Activated T-helper 1 cell treated with anti-CD3 and anti-CD28 coated beads, Interleukin-12 subunit alpha, Interleukin-12 subunit beta, Interleukin-2, Interleukin-4 antibody, amounts not matched to agents 30 ng/mL and 10 ng/mL and 1 ng/mL, durations not matched to agents 14 hours and 24 hours and 36 hours (primary cell): ENCODE data around the gene SMIM35. TPM values are rescaled to one million over a fixed set of nuclear protein-coding genes. Genes with fewer than 3 reads are reported as not detected.

Experiments used
- DNase-seq: peaks from one replicate; pipeline ENCODE4 v3.0.0; 2021; ENCODE audit warnings: low spot score
- H3K27ac Mint-ChIP-seq: one replicate; pipeline ENCODE4 v1.8.0; 2021; ENCODE audit warnings: mild to moderate bottlenecking, mixed read lengths
- H3K27me3 Mint-ChIP-seq: one replicate; pipeline ENCODE4 v1.8.0; 2022; ENCODE audit warnings: mild to moderate bottlenecking, moderate library complexity, mixed read lengths; ENCODE audit not compliant: insufficient read depth
- H3K36me3 Mint-ChIP-seq: one replicate; pipeline ENCODE4 v1.8.0; 2021; ENCODE audit warnings: low read depth, mixed read lengths
- H3K4me1 Mint-ChIP-seq: one replicate; pipeline ENCODE4 v1.8.0; 2021; ENCODE audit warnings: low read depth, mixed read lengths
- H3K4me3 Mint-ChIP-seq: one replicate; pipeline ENCODE4 v1.8.0; 2021; ENCODE audit warnings: mild to moderate bottlenecking, moderate library complexity, mixed read lengths
- H3K9me3 Mint-ChIP-seq: one replicate; pipeline ENCODE4 v1.8.0; 2021; ENCODE audit warnings: mixed read lengths
- intact Hi-C: fragments of 100-400 bp; cut with micrococcal nuclease; formaldehyde crosslinking; loops from one replicate; pipeline ENCODE4 v1.15.1; 2024
- total RNA-seq: library from RNA; stranded (reverse); gene quantifications from 2 replicates; pipeline ENCODE4 v1.2.3, GENCODE V29; 2022

Gene SMIM35
- total RNA-seq, 1 donor from 2014 or later: 0.16 TPM

DNA sequence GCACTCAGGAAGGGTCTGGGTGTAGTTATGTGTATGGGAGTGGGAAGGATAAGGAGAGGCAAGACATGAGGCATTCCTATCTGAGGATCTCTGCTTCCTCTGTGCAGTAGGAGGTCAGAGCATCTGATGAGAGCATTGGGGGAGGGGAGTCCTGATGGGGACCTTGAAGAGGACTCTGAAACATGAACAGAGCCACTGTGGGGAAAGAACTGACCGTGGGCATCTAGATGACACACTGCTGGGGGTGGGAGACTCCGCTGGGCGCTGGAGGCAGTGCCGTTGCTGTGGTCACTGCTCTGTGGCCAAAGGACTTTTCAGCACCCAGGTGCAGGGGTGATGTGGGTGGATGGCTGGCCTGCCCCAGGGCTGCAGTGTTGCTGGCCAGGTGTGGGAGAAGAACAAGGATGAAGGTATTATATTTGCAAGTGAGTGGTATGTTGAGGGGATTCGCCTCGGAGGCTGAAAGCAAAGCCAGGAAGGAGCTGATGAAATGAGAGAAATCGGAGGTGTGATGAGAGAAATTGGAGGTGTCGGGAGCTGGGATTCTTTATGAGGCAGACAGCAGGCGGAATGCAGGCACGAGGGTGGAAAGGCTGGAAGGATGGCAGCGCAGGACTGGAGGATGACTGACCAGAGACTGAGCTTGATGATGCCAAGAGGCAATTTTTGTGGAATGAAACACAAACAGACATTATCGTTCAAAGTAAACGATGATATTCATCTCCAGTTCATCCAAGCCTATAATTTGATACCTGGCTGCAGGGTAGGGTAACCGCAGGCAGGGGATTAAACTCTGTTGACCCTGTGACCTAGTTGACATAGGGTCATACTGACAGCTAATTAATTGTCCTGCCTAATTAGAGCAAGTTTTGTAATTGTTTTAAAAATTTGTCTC lies 29.3 kb downstream of the SMIM35 start:
- DNase-seq: no peak
- peaks cover 12% of the 10 kb centered on the region for H3K27me3 Mint-ChIP-seq
- H3K4me3 Mint-ChIP-seq: no peak overlapping the region
- no peaks in the 10 kb centered on the region for H3K9me3 Mint-ChIP-seq
- no peaks in the 10 kb centered on the region for H3K36me3 Mint-ChIP-seq
- intact Hi-C loops: loop anchor here (10.0 kb wide), 1 partner anchor 633 kb away; no protein-coding TSS in a partner anchor
- no peak overlapping the region for H3K27ac Mint-ChIP-seq
- peaks cover 12% of the 10 kb centered on the region for H3K4me1 Mint-ChIP-seq

DNA sequence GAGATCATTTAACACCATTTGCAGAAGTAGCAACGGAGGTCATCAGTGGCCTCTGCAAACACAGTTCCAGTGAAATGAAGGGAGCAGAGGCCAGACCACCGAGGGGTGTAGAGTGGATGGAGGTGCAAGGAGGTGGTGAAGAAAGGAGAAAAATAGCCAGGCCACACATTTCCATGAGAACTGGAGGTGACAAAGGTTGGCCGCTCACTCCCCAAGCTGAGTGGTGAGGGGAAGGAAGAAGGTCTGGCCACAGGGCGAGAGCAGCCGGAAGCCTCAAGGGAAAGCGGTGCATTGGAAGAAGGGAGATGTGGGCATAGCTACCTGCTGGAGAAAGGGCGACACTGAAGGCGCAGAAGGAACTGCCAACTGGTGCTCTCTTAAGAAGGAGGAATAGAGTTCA lies 30.0 kb downstream of the SMIM35 start:
- H3K27ac Mint-ChIP-seq: no peak overlapping the region
- no peak for DNase-seq
- intact Hi-C loops: loop anchor here (10.0 kb wide), 1 partner anchor 632 kb away; no protein-coding TSS in a partner anchor
- peaks cover 18% of the 10 kb centered on the region for H3K4me1 Mint-ChIP-seq
- no peak overlapping the region for H3K4me3 Mint-ChIP-seq
- H3K9me3 Mint-ChIP-seq: no peaks in the 10 kb centered on the region
- peaks cover 12% of the 10 kb centered on the region for H3K27me3 Mint-ChIP-seq
- H3K36me3 Mint-ChIP-seq: no peaks in the 10 kb centered on the region

DNA sequence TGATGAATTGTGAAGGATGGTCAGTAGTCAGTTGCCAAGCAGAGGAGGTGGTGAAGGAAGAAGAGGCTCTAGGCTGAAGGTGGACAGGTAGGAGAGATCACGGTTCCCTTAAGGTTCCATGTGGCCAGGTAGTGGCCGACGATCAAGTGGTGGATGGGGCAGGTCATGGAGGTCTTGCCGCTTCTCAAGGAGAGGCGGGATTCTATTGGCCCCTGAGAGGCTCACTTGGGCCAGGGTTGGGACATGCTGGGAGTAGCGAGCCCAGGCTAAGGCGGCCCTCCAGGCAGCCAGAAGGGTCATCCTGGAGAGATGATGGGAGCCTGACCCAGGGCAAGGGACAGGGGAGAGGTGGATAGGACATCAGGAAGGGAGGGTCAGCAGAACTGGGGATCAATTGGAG lies 30.8 kb downstream of the SMIM35 start:
- intact Hi-C loops: loop anchor here (10.0 kb wide), 1 partner anchor 631 kb away; no protein-coding TSS in a partner anchor

DNA sequence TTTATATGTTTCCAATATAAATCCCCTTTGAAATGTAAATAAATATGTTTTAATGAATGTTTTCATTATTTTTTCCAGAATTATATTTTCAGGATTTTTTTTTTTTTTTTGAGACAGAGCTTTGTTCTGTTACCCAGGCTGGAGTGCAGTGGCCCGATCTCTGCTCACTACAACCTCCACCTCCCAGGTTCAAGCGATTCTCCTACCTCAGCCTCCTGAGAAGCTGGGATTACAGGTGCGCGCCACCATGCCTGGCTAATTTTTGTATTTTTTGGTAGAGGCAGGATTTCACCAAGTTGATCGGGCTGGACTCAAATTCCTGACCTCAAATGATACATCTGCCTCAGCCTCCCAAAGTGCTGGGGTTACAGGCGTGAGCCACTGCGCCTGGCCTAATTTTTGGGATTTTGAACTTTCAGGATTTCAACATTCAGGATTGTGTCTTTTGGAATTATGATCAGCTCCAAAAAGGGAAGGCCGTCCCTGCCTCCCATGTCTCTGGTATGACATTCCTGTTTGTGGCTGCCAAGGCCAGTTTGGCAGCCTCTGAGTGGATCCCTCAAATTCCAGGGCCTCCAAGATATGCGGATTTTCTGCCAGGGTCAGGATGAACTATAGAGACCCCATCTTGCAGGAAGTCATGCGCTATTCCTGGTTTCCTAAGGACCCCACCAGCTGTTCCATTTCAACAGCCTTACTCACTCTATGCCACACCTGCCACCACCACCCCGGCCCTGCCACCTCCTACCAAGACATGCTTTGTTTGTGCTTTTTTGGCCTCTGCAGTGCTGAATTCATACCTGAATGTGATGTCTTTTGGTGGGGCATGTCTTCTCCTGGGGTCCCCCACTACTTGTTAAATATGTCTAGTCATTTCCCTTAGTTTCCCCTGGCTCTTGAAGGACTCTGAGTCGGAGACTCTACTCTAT lies 31.8 kb downstream of the SMIM35 start:
- Mint-ChIP-seq H3K4me1 (peaks cover 37% of the 10 kb centered on the region), H3K9me3 (no peaks in the 10 kb centered on the region), H3K36me3 (no peaks in the 10 kb centered on the region), H3K27ac (no peak overlapping the region), H3K4me3 (no peak overlapping the region), H3K27me3 (peaks cover 9% of the 10 kb centered on the region)
- intact Hi-C loops: loop anchor here (10.0 kb wide), 1 partner anchor 630 kb away; no protein-coding TSS in a partner anchor
- no peak for DNase-seq

More for the DNA sequence above, 30.8 kb downstream of the SMIM35 start:
- no peak overlapping the region for H3K4me3 Mint-ChIP-seq
- H3K4me1 Mint-ChIP-seq: peaks cover 27% of the 10 kb centered on the region
- DNase-seq: no peak
- H3K9me3 Mint-ChIP-seq: no peaks in the 10 kb centered on the region
- H3K27ac Mint-ChIP-seq: no peak overlapping the region
- H3K36me3 Mint-ChIP-seq: no peaks in the 10 kb centered on the region
- peaks cover 12% of the 10 kb centered on the region for H3K27me3 Mint-ChIP-seq

DNA sequence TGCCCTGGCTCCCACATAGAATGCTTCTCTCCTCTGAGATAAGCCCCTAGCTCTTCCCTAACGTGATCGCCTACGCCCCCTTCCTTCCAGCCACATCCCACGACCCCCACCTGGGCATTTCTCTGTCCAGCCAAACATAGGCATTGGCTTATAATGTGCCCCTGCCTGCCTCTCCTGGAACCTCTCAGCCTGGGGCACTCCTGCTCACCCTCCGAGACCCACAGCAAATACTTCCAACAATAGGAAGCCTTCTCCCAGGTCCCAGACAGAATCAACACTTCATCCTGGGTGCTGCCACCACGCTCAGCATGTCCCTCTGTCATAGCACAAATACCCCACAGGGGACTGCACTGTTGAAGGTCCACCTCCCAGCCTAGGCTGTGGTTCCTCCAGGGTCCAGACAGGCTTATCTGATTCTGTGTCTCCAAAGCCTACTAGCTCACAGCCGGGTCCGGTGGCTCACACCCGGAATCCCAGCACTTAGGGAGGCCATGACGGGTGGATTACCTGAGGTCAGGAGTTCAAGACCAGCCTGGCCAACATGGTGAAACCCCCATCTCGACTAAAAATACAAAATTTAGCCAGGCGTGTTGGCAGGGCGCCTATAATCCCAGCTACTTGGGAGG lies 34.1 kb downstream of the SMIM35 start:
- H3K36me3 Mint-ChIP-seq: no peaks in the 10 kb centered on the region
- H3K9me3 Mint-ChIP-seq: no peaks in the 10 kb centered on the region
- peak overlapping the region; percentile 83 for H3K27ac Mint-ChIP-seq
- intact Hi-C loops: loop anchor here (1.0 to 10.0 kb wide), 7 partner anchors 65 to 628 kb away; no protein-coding TSS in a partner anchor
- DNase-seq: no peak
- H3K27me3 Mint-ChIP-seq: peaks cover 7% of the 10 kb centered on the region
- H3K4me3 Mint-ChIP-seq: no peak overlapping the region
- peaks cover 55% of the 10 kb centered on the region for H3K4me1 Mint-ChIP-seq

DNA sequence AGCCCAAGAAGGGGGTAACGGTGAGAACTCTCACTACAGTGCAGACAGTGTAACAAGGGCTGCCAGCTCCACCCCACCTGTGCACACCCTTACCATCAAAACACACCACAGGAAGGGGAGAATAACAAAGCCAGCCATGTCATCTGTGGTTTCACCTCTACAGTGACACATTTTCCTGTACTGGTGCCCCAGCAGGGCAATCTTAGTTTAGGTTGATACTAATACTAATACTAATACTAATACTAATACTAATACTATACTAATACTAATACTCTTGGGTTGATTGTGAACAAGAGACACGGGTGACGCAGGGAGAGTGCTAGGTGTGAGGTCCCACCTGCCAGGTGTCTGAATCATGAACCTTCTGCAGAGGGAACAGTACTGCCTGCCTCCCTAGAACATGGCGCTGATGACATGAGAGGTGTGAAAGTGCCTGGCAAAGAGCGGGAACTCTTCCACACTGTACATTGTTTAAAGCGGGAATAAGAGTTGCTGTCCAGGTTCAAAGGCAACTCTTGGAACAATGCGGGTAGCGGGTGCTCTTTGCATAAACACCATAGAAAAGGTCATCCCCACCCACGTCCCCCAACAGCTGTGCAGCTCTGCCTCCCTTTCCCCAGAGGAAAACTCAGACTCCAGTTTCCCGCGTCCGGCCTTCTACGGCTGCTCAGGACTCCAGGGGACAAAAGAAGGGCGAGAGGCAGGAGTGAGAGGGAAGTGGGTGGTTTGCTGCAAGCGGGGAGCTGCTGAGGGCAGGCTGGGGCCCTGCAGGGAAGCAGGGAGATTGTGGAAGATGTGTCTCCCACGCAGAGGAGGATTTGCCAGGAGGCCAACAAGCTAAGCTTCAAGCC lies 34.9 kb downstream of the SMIM35 start:
- peaks cover 3% of the 10 kb centered on the region for H3K27me3 Mint-ChIP-seq
- intact Hi-C loops: loop anchor here (1.0 to 10.0 kb wide), 3 partner anchors 50 to 627 kb away; no protein-coding TSS in a partner anchor
- H3K4me1 Mint-ChIP-seq: peaks cover 64% of the 10 kb centered on the region
- H3K4me3 Mint-ChIP-seq: peak overlapping the region; percentile 69
- H3K9me3 Mint-ChIP-seq: no peaks in the 10 kb centered on the region
- peak overlapping the region; percentile 93 for H3K27ac Mint-ChIP-seq
- H3K36me3 Mint-ChIP-seq: no peaks in the 10 kb centered on the region
- peak; percentile 57 for DNase-seq

DNA sequence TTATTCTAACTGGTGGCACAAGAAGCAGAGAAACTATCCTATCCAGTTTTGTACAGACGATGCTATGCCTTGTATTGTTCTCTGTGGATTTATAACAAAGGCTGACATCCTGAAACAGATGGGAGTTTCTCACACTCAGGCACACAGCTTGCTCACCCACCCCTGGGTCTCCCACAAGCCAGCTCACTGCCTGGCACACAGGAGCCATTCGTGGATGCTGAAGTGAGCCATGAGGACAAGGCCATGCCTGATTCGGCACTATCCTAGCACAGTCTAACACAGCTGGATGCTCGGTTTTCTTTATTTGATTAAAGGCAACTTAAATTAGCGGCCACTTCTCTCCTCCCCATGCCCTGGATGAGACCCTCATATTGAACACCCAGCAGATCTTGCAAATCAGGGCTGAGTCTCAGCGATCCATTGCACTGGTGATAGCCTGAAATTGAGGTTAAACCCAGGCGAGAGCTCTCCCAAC lies 35.6 kb downstream of the SMIM35 start:
- DNase-seq: no peak
- H3K9me3 Mint-ChIP-seq: no peaks in the 10 kb centered on the region
- H3K27me3 Mint-ChIP-seq: peaks cover 3% of the 10 kb centered on the region
- intact Hi-C loops: loop anchor here (1.0 to 10.0 kb wide), 2 partner anchors 49 to 626 kb away; no protein-coding TSS in a partner anchor
- H3K4me1 Mint-ChIP-seq: peaks cover 70% of the 10 kb centered on the region
- H3K27ac Mint-ChIP-seq: peak overlapping the region; percentile 93
- peak overlapping the region; percentile 69 for H3K4me3 Mint-ChIP-seq
- H3K36me3 Mint-ChIP-seq: no peaks in the 10 kb centered on the region

DNA sequence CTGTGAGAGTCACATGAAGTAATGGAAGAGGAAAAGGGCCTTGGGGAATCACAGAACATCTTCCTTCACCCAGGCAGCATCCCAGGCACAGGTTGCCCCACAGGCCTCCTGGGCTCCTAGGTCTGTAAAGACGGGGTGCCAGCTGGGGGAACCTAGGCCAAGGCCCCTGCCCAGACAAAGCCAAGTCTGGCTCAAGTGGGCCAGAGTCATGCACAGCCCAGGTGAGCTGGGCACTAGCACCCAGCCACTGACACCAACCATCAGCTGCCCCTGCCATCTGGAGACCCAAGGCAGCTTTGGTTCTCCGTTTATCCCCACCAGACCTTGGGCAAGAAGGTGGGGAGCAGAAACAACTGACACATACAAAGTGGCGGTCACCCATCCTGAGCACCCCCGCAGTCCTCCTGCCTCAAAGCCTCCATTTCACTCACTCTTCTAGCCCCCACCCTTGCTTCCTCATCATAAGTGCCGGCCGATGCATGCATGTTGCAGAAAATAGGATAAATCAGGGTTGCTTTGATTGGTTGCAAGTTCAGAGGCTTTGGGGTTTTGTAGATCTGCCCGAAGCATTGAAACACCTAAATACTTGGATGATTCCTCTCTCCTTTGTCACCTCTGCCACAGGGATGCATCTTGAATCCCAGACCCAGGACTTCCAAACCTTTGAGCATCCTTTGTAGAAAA lies 36.4 kb downstream of the SMIM35 start:
- no peaks in the 10 kb centered on the region for H3K36me3 Mint-ChIP-seq
- peaks cover 78% of the 10 kb centered on the region for H3K4me1 Mint-ChIP-seq
- no peaks in the 10 kb centered on the region for H3K27me3 Mint-ChIP-seq
- H3K4me3 Mint-ChIP-seq: no peak overlapping the region
- intact Hi-C loops: loop anchor here (10.0 kb wide), 1 partner anchor 626 kb away; no protein-coding TSS in a partner anchor
- H3K27ac Mint-ChIP-seq: peak overlapping the region; percentile 93
- no peaks in the 10 kb centered on the region for H3K9me3 Mint-ChIP-seq
- no peak for DNase-seq

DNA sequence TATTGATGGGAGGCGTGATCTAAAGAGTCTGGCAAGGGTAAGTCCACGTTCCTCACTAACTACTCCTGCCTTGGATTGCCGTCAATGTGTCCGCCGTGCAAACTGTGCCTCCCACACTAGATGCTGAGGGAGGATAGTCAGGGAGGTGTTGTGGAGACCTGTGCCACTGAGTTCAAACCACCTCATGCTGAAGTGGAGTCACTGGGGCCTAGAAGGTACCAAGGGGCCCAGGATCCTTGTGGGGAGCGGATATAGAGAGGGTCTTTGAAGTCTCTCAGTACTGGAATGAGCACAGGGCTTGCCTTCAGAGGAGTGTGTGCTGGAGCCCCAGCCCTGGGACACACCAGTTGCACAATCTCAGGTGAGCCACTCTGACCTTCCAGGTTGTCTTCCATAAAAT lies 37.0 kb downstream of the SMIM35 start:
- intact Hi-C loops: loop anchor here (5.0 to 10.0 kb wide), 2 partner anchors 153 to 625 kb away; no protein-coding TSS in a partner anchor
- DNase-seq: no peak
- no peaks in the 10 kb centered on the region for H3K9me3 Mint-ChIP-seq

DNA sequence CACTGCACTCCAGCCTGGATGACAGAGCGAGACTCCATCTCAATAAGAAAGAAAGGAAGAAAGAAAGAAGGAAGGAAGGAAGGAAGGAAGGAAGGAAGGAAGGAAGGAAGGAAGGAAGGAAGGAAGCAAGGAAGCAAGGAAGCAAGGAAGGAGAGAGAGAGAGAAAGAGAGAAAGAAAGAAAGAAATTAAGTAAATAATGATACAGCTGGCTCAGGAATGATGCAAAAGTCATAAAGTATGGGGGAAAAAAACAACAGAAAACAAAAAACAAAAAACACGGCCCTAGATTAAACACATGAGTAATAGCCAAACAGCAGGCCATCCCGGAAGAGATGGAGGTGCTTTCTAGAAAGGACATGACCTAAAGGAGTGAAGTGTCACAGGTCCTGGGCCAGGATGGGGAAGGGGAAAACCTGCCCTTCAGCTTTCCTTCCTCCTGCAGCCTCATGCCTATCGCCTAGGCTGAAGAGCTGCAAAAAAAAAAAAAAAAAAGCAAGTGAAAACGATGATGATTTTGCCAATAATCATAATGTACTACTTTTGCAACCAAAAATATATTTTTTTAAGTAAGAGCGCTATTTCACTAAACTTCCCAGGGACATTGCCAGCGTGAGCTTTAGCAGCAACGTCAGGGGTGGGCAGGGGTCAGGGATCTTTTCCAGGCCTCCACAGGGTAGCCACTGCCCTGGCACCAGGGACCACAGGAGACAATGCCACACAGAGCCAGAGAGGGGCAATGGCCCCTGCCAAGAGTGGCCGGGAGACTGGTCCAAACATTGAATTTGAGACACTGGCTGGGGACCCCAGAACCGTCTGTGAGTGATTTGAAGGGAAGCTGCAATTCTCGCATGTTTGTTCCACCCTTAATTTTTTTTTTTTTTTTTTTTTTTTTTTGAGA lies 38.0 kb downstream of the SMIM35 start:
- H3K27me3 Mint-ChIP-seq: no peaks in the 10 kb centered on the region
- no peak overlapping the region for H3K4me3 Mint-ChIP-seq
- no peaks in the 10 kb centered on the region for H3K9me3 Mint-ChIP-seq
- peak overlapping the region; percentile 81 for H3K27ac Mint-ChIP-seq
- peaks cover 94% of the 10 kb centered on the region for H3K4me1 Mint-ChIP-seq
- intact Hi-C loops: loop anchor here (5.0 kb wide), 1 partner anchor 154 kb away; no protein-coding TSS in a partner anchor
- no peak for DNase-seq
- H3K36me3 Mint-ChIP-seq: no peaks in the 10 kb centered on the region

More for the DNA sequence above, 37.0 kb downstream of the SMIM35 start:
- Mint-ChIP-seq H3K36me3 (no peaks in the 10 kb centered on the region), H3K27ac (peak overlapping the region; percentile 30), H3K27me3 (no peaks in the 10 kb centered on the region), H3K4me1 (peaks cover 84% of the 10 kb centered on the region), H3K4me3 (no peak overlapping the region)
